NCI-H1417 (cell line): ENCODE measurements around the gene XRN1.
"Not testable (repeated sequence)": the region's sequence is repeated elsewhere in the genome, so short reads cannot be mapped to it uniquely, and the experiment has no call there.

Experiments used
- DNase-seq, 3 experiments: peaks; one replicate each; lab custom pipeline; 2025; lab: John Stamatoyannopoulos, UW

The XRN1 gene, protein sequence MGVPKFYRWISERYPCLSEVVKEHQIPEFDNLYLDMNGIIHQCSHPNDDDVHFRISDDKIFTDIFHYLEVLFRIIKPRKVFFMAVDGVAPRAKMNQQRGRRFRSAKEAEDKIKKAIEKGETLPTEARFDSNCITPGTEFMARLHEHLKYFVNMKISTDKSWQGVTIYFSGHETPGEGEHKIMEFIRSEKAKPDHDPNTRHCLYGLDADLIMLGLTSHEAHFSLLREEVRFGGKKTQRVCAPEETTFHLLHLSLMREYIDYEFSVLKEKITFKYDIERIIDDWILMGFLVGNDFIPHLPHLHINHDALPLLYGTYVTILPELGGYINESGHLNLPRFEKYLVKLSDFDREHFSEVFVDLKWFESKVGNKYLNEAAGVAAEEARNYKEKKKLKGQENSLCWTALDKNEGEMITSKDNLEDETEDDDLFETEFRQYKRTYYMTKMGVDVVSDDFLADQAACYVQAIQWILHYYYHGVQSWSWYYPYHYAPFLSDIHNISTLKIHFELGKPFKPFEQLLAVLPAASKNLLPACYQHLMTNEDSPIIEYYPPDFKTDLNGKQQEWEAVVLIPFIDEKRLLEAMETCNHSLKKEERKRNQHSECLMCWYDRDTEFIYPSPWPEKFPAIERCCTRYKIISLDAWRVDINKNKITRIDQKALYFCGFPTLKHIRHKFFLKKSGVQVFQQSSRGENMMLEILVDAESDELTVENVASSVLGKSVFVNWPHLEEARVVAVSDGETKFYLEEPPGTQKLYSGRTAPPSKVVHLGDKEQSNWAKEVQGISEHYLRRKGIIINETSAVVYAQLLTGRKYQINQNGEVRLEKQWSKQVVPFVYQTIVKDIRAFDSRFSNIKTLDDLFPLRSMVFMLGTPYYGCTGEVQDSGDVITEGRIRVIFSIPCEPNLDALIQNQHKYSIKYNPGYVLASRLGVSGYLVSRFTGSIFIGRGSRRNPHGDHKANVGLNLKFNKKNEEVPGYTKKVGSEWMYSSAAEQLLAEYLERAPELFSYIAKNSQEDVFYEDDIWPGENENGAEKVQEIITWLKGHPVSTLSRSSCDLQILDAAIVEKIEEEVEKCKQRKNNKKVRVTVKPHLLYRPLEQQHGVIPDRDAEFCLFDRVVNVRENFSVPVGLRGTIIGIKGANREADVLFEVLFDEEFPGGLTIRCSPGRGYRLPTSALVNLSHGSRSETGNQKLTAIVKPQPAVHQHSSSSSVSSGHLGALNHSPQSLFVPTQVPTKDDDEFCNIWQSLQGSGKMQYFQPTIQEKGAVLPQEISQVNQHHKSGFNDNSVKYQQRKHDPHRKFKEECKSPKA (N-terminal part only)

GRCh38 chr3:142447852-142448823, at the start of gene XRN1:
XRN1 (minus strand) TSS chr3:142448037; CDS start chr3:142447944, 93 bp downstream.
- DNase-seq = peak; percentile 92 to 94 (median 92)

GRCh38 chr3:142495103-142495502, 47.3 kb upstream of the XRN1 start:
- no peak for DNase-seq

DNA sequence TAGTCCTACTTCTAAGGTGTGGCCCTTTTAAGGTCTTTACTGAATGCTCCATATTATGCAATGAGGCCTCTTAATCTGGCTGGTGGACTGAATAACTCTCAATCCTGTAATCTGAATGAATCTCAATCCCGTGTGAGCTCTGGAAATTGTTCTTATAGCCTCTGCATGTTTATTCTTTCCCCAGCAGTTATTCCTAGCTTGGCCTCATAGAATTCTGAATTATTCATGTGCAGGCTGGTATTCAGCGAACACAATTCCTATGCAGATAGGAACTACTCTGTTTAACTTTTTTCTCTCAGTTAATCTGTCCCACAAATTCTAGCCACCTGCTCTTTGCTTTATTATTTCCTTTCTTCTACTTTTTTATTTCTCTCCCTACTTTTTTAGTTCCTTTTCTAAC, 44.3 kb upstream of the XRN1 start:
- DNase-seq = no peak

DNA sequence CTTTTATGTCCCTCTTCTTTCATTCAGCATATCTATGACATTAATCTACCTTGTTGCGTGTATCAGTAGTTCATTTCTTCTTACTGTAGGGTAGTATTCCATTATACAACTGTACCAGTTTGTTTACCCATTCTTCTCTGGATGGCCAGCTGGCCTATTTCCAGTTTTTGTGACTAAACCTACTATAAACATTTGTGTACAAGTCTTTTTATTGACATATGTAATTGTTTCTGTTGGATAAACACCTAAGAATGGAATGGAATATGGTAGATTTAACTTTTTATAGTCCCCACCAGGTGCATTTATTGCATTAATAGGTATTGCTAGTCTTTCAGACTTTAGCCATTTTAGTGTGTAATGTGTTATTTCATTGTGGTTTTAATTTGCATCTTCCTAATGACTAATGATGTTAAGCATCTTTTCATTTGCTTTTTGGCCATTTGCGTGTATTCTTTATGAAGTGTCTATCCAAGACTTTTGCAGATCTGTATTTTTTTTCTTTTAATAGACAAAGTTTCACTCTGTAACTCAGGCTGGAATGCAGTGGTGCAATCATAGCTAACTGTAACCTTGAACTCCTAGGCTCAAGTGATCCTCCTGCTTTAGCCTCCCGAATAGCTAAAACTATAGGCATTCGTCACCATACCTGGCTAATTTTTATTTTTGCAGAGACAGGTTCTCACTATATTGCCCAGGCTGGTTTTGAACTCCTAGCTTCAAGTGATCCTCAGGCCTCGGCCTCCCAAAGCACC, 41.9 kb upstream of the XRN1 start:
- DNase-seq = no peak

DNA sequence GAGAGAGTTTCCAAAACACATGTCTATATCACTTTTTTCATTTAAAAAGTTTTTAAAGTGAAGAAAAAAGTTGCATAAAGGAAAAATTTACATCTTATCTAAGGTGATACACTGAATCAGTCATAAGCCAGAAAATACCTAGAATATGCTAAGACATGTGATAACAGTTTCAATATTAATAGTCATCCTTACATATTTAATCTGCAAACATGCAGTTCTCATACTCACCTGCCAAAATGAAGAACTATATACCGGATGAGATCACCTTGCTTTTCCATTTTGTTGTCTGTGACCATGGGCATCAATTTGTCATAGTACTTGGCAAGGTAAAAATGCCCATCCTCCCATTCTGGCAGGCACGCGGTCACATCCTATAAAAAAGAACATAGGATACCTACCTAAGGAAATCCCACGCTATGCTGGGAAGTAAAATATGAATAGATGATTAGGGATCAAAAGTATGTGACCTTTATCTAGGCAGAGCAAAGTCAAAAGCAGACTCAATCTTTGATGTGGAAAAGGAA, 37.1 kb upstream of the XRN1 start:
- no peak for DNase-seq

DNA sequence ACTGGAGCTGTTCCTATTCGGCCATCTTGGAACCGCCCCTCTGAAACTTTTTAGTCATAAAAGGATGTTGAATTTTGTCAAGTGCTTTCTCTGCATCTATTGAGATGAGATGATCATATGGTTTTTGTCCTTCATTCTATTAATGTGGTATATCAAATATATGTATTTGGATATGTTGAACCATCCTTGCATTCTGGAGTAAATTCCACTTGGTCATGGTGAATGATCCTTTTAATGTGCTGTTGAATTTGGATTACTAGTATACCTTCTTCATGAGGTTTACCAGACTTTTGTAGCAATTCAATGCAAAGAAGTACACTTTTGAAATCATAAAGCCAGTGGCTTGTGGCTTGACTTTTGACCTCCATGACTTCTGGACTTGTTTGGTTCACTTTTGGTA, 33.4 kb upstream of the XRN1 start:
- DNase-seq = no peak

- DNase-seq = no peak
Observed at GRCh38 chr3:142470826-142471225, 23.0 kb upstream of the XRN1 start.

DNA sequence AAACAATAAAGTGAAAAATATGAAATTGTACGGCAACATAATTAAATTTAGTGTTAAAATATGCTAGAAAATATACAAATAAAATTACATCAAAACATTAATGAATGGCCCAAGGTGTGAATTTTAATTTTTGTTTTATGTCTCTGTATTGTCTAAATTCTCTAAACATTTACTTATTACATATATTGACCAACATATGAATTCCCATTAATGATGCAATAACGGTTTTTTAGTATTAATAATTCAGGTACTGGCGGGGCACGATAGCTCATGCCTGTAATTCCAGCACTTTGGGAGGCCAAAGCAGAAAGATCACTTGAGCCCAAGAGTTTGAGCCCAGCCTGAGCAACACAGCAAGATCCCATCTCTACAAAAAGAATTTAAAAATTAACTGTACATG, 20.6 kb upstream of the XRN1 start:
- DNase-seq = no peak

GRCh38 chr3:142467768-142468167, 19.9 kb upstream of the XRN1 start:
- no peak for DNase-seq

GRCh38 chr3:142460689-142461088, 12.9 kb upstream of the XRN1 start:
- no peak for DNase-seq

GRCh38 chr3:142459929-142460328, 12.1 kb upstream of the XRN1 start:
- DNase-seq = no peak

DNA sequence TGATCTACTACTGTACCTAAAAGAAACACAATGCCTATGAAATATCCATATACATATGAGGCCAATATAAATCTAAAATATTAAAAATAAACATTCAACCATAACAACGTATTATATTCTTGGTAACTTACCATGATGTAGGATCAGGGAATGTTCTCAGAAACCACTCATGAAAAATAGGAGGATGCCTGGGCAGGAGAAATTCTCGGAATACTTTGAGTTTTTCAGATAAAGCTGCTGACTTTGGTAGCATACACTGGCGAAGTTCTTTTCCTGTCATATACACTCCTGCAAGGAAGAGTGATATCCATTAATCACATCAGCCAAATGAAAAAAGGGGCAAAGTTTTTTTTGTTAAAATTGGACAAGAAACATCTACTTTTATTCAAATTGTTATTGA, 11.3 kb upstream of the XRN1 start:
- no peak for DNase-seq

- DNase-seq = no peak
Observed at GRCh38 chr3:142450881-142451280, 3.0 kb upstream of the XRN1 start.

DNA sequence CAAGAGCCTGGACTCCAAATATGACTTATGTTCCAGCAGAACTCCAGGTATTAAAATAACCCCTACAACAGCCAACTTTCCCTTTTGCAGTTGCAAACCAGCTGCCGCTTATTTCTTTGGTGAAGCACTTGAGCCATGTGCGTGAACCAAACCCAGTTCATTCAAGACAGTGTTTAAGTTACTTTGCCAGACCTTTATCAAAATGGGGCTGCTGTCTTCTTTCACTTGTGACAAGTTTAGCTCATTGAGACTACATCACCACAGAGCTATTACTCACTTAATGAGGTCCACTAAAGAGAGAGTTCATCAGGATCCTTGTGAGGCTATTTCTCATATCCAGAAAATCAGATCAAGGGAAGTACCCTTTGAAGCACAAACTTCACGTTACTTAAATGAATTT, 2.4 kb upstream of the XRN1 start:
- no peak for DNase-seq

- DNase-seq = peak; percentile 52 to 85 (median 77)
Observed at GRCh38 chr3:142447301-142447851, 461 bp downstream of the XRN1 start.

DNA sequence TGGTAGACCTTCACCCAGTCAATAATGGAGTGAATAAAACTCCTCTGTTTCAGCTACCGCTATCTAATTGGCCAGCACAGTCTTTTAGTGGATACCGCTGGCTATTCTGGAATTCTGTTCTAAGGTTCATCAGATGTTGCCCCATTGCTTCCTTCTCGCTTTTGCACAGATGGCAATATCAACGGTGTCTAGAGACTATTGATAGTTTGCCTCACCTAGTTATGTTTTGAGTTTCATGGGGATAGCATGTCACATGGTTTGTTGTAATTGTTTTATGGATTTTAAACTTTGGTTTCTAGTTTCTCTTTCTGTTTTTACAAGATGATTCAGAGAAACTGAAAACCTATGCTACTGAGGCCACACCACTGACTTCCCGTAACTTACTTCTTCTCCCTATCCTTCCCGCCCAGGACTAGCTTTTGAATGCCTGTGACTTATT, 2.0 kb downstream of the XRN1 start:
- no peak for DNase-seq

DNA sequence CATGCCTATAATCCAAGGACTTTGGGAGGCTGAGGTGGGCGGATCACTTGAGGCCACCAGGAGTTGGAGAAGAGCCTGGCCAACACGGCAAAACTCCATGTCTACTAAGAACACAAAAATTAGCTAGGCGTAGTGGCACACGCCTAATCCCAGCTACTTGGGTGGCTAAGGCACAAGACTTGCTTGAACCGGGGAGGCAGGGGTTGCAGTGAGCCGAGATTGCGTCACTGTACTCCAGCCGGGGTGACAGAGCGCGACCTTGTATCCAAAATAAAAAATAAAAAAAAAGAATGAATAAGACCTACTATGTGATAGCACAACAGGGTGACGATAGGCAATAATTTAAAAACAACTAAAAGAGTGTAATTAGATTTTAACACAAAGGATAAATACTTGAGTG, 3.5 kb downstream of the XRN1 start:
- no peak for DNase-seq

DNA sequence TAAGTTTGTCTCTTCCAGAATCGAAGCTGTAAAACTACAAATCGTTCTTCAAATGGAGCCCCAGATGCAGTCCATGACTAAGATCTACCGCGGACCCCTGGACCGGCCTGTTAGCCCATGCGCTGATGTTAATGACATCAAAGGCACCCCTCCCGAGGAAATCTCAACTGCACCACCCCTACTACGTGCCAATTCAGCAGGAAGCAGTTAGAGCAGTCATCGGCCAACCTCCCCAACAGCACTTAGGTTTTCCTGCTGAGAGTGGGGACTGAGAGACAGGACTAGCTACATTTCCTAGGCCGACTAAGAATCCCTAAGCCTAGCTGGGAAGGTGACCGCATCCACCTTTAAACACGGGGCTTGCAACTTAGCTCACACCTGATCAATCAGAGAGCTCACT, 4.8 kb downstream of the XRN1 start:
- not testable (repeated sequence) for DNase-seq

DNA sequence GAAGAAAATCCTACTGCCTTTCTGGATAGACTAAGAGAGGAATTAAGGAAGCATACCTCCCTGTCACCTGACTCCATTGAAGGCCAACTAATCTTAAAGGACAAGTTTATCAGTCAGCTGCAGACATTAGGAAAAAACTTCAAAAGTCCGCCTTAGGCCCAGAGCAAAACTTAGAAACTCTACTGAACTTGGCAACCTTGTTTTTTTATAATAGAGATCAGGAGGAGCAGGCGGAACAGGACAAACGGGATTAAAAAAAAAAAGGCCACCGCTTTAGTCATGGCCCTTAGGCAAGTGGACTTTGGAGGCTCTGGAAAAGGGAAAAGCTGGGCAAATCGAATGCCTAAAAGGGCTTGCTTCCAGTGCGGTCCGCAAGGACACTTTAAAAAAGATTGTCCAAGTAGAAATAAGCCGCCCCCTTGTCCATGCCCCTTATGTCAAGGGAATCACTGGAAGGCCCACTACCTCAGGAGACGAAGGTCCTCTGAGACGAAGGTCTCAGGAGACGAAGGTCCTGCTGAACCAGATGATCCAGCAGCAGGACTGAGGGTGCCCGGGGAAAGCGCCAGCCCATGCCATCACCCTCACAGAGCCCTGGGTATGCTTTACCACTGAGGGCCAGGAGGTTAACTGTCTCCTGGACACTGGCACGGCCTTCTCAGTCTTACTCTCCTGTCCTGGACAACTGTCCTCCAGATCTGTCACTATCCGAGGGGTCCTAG, 8.2 kb downstream of the XRN1 start:
- not testable (repeated sequence) for DNase-seq
